ENCODE measurements around the gene ANK2.

ANK2 gene

DNA sequence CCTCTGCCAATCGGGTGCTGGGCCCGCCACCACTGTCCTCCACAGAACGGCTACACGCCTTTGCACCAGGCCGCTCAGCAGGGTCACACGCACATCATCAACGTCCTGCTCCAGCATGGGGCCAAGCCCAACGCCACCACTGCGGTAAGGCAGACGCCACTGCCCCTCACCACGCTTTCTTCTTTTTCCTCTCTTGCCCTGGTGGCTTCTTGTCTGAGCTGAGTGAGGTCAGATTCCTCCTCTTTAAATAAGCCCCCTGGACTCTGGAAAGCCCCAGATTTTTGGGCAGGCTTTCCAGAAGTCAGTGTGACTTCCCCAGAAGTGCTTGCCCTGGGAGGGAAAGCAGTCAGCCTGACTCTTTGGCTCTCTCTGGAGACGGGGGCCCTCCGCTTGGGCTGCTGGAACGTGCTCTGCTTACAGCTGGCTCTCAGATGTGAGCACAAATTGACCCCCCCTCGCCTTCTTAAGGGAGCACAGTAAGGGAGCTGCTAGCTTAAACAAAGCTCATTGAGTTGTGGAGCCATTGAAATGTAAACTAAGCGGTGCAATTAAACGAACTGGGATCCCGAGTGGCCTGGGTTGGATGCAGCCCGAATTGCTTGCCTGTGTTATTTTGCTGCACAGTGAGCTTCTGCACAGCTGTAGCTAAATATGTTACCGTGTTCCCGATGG, 243.1 kb downstream of the ANK2 start:
- Histone ChIP-seq H3K9ac (ENCODE audit: low read length) (no peak overlapping the region), H3K4me3 (ENCODE audit: low read length) (peak overlapping the region; percentile 35), H3K4me1 (ENCODE audit: control insufficient read depth, insufficient read depth, low read length) (peaks cover 23% of the 10 kb centered on the region), H3K36me3 (ENCODE audit: control insufficient read depth, insufficient read depth, low read length) (no peaks in the 10 kb centered on the region), H3K27ac (ENCODE audit: low read depth, low read length) (peak overlapping the region; percentile 83), H3K27me3 (ENCODE audit: control insufficient read depth, insufficient read depth, low read length) (no peaks in the 10 kb centered on the region)

DNA sequence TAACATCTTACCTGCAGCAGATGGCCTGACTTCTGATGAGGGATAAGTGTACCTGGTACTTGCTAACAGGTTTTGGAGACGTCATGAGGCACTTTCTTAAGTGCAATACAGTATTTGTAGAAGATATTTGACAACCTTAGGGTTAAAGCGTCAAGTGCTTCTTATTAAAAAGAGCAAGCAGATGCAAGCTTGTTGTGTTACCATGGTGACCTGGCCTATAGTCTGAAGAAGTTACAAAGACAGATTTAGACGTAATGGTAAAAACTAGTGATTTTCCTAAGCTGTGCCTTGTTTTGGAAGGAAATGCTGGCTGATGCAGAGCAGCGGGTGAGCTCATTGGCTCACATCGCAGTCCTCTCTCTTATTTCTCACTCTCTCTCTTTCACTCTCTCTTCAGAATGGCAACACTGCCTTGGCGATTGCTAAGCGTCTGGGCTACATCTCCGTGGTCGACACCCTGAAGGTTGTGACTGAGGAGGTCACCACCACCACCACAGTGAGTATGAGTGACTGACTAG, 243.6 kb downstream of the ANK2 start:
- no peak overlapping the region for H3K9ac ChIP-seq (ENCODE audit: low read length)
- peak overlapping the region; percentile 83 for H3K27ac ChIP-seq (ENCODE audit: low read depth, low read length)
- H3K4me1 ChIP-seq (ENCODE audit: control insufficient read depth, insufficient read depth, low read length) = peaks cover 23% of the 10 kb centered on the region
- no peaks in the 10 kb centered on the region for H3K36me3 ChIP-seq (ENCODE audit: control insufficient read depth, insufficient read depth, low read length)
- H3K4me3 ChIP-seq (ENCODE audit: low read length) = peak overlapping the region; percentile 31
- H3K27me3 ChIP-seq (ENCODE audit: control insufficient read depth, insufficient read depth, low read length) = no peaks in the 10 kb centered on the region

DNA sequence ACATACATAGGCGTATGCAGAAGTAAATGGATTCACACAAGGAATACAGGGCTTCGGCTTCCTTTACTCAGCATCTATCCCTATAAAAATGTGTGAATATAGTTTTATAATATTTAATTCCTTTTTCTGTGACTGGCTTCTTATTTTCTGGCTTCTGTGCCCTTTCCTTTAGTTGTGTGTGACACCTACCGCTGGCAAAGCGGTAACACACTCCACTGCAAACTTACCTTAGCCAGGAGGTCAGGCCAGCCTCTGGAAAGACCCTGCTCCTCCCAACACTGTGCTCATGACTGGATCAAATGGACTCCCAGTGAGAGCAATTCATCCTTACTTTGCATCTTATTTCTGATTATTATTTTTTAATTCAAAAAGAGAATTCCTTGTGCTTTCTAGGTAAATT, 244.2 kb downstream of the ANK2 start:
- Histone ChIP-seq H3K4me1 (ENCODE audit: control insufficient read depth, insufficient read depth, low read length) (peaks cover 23% of the 10 kb centered on the region), H3K27me3 (ENCODE audit: control insufficient read depth, insufficient read depth, low read length) (no peaks in the 10 kb centered on the region), H3K4me3 (ENCODE audit: low read length) (peak overlapping the region; percentile 31), H3K27ac (ENCODE audit: low read depth, low read length) (peak overlapping the region; percentile 83), H3K9ac (ENCODE audit: low read length) (no peak overlapping the region), H3K36me3 (ENCODE audit: control insufficient read depth, insufficient read depth, low read length) (no peaks in the 10 kb centered on the region)

DNA sequence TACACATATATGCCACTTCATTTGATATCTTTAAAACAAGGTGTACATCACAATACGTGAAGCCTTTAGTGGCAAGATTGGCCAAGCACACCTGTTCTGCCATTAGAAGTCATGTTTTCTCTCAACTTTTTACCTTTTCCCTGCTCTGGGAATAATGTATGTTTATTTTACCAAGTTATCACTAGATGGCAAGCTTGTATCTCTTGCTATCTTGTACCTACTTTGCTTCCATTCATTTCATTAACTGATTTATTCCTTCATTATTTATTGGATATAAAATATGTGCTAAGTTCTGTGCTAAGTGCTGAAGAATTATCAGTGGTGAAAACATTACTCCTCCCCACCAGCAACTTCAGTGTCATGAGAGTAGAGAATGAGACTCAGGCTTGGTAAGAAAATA, 245.5 kb downstream of the ANK2 start:
- H3K4me1 ChIP-seq (ENCODE audit: control insufficient read depth, insufficient read depth, low read length) = peaks cover 20% of the 10 kb centered on the region
- H3K9ac ChIP-seq (ENCODE audit: low read length) = no peak overlapping the region
- no peaks in the 10 kb centered on the region for H3K36me3 ChIP-seq (ENCODE audit: control insufficient read depth, insufficient read depth, low read length)
- no peak overlapping the region for H3K4me3 ChIP-seq (ENCODE audit: low read length)
- no peak overlapping the region for H3K27ac ChIP-seq (ENCODE audit: low read depth, low read length)
- H3K27me3 ChIP-seq (ENCODE audit: control insufficient read depth, insufficient read depth, low read length) = no peaks in the 10 kb centered on the region

DNA sequence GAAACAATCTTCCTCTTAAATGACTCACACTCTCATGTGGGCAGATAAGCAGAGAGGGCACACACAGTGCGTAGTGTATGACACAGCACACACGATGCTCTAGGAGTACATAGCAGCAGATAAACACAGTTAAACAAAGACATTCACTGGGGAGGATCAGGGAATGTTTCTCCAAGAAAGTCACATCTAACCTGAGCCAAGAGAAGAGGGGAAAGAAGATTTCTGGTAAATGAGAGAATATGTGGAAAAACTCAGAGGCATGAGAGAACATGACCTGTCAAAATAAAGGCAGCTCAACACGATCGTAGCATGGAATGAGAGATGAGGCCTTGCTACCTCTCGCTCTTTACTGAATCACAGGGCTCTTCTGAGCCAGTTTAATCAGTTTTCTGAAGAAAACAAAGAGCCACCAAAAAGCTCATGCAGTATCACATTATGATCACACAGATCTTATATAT, 251.0 kb downstream of the ANK2 start:
- H3K36me3 ChIP-seq (ENCODE audit: control insufficient read depth, insufficient read depth, low read length) = no peaks in the 10 kb centered on the region
- no peaks in the 10 kb centered on the region for H3K27me3 ChIP-seq (ENCODE audit: control insufficient read depth, insufficient read depth, low read length)
- no peak overlapping the region for H3K9ac ChIP-seq (ENCODE audit: low read length)
- H3K4me1 ChIP-seq (ENCODE audit: control insufficient read depth, insufficient read depth, low read length) = no peaks in the 10 kb centered on the region
- no peak overlapping the region for H3K4me3 ChIP-seq (ENCODE audit: low read length)
- no peak overlapping the region for H3K27ac ChIP-seq (ENCODE audit: low read depth, low read length)

DNA sequence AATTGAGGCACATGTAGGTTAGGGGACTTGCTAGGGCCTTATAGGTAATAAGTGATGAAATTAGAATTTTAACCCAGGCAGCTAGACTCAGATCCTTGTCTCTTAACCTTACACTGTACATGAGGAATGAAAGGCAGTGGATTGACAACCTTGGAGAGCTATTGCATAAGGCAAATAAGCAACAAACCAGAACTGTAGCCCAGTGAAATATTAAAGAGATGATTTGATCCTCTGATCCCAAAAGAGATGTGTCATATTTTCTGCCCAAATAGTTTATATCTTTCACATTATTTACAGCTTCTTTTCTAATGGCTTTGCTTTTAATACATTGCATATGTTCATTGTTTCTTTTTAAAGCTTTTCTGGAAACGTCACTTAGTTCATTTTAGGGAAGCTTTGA, 252.6 kb downstream of the ANK2 start:
- H3K27ac ChIP-seq (ENCODE audit: low read depth, low read length) = no peak overlapping the region
- no peak overlapping the region for H3K9ac ChIP-seq (ENCODE audit: low read length)
- H3K36me3 ChIP-seq (ENCODE audit: control insufficient read depth, insufficient read depth, low read length) = no peaks in the 10 kb centered on the region
- H3K27me3 ChIP-seq (ENCODE audit: control insufficient read depth, insufficient read depth, low read length) = no peaks in the 10 kb centered on the region
- H3K4me1 ChIP-seq (ENCODE audit: control insufficient read depth, insufficient read depth, low read length) = no peaks in the 10 kb centered on the region
- no peak overlapping the region for H3K4me3 ChIP-seq (ENCODE audit: low read length)

DNA sequence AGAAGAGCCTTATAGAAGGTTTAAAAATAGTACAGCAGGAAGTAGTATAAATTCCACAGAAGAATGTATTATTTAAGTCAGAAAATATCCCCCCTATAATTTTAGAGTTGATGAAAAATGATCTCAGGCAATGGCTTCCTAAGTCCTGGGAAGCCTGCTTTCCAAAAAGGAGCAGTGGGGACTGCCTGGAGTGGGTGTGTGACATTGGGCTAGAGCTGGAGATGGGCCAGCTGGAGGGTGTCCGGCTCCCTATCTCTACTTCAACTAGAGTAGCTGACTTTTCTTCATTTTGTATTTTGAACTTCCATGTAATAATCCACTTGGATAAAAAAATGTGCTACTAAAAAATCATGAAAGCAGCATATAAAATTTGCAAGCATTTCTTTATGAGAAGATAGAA, 253.9 kb downstream of the ANK2 start:
- Histone ChIP-seq H3K27ac (ENCODE audit: low read depth, low read length) (no peak overlapping the region), H3K36me3 (ENCODE audit: control insufficient read depth, insufficient read depth, low read length) (no peaks in the 10 kb centered on the region), H3K4me1 (ENCODE audit: control insufficient read depth, insufficient read depth, low read length) (no peaks in the 10 kb centered on the region), H3K9ac (ENCODE audit: low read length) (no peak overlapping the region), H3K4me3 (ENCODE audit: low read length) (no peak overlapping the region), H3K27me3 (ENCODE audit: control insufficient read depth, insufficient read depth, low read length) (no peaks in the 10 kb centered on the region)

DNA sequence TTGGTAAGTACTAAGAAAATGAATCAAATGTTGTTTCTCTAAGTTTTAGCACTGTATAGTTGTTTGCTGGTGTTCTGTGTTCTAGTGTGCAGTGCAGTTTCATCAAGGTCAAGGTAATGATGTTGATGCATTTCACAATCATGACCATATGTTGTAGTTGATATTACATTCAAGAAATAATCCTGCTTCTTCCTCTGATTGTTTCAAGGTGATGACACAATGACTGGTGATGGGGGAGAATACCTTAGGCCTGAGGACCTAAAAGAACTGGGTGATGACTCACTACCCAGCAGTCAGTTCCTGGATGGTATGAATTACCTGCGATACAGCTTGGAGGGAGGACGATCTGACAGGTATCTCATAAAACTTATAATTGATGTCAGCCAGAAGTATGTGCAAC, 261.6 kb downstream of the ANK2 start:
- no peaks in the 10 kb centered on the region for H3K4me1 ChIP-seq (ENCODE audit: control insufficient read depth, insufficient read depth, low read length)
- H3K36me3 ChIP-seq (ENCODE audit: control insufficient read depth, insufficient read depth, low read length) = no peaks in the 10 kb centered on the region
- H3K4me3 ChIP-seq (ENCODE audit: low read length) = no peak overlapping the region
- no peak overlapping the region for H3K27ac ChIP-seq (ENCODE audit: low read depth, low read length)
- no peaks in the 10 kb centered on the region for H3K27me3 ChIP-seq (ENCODE audit: control insufficient read depth, insufficient read depth, low read length)
- H3K9ac ChIP-seq (ENCODE audit: low read length) = no peak overlapping the region

DNA sequence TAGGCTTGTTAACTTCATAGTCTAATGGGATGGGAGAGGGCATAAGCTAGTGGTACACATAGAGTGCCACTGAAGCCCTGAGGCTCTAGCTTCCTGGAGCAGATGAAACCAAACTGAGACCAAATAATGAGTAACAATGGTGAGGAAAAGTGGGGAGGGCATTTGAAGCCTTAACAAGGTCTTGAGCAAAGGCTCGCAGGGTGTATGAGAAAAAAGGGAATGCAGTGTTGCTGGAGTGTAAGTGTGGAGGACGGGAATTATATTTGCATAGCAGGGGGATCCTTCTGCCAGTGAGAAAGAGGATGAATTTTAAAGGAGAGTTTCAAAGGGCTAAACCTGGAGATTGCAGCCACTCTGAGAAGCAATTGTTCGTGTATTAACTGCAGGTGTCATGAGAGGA, 263.1 kb downstream of the ANK2 start:
- H3K27ac ChIP-seq (ENCODE audit: low read depth, low read length) = no peak overlapping the region
- H3K4me3 ChIP-seq (ENCODE audit: low read length) = no peak overlapping the region
- H3K4me1 ChIP-seq (ENCODE audit: control insufficient read depth, insufficient read depth, low read length) = no peaks in the 10 kb centered on the region
- H3K36me3 ChIP-seq (ENCODE audit: control insufficient read depth, insufficient read depth, low read length) = no peaks in the 10 kb centered on the region
- H3K9ac ChIP-seq (ENCODE audit: low read length) = no peak overlapping the region
- H3K27me3 ChIP-seq (ENCODE audit: control insufficient read depth, insufficient read depth, low read length) = no peaks in the 10 kb centered on the region

DNA sequence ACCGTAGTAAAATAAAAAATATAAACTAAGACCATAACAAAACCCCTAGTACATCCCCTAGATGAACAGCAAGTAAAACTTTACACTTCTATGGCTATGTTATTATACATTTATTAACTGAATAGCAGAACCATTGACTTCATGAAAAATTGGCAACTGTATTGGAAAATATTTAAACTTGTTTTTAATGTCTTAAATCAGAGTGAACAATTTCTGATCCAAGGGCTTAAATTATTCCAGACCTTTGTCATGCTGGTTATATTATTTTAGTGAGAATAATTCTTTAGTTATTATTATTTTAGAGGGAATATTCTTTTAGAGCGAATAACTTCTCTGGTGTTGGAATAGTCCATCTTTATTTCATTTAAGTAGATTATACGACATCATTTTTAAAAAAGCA, 265.0 kb downstream of the ANK2 start:
- Histone ChIP-seq H3K9ac (ENCODE audit: low read length) (no peak overlapping the region), H3K4me1 (ENCODE audit: control insufficient read depth, insufficient read depth, low read length) (no peaks in the 10 kb centered on the region), H3K4me3 (ENCODE audit: low read length) (no peak overlapping the region), H3K36me3 (ENCODE audit: control insufficient read depth, insufficient read depth, low read length) (no peaks in the 10 kb centered on the region), H3K27me3 (ENCODE audit: control insufficient read depth, insufficient read depth, low read length) (no peaks in the 10 kb centered on the region), H3K27ac (ENCODE audit: low read depth, low read length) (no peak overlapping the region)

DNA sequence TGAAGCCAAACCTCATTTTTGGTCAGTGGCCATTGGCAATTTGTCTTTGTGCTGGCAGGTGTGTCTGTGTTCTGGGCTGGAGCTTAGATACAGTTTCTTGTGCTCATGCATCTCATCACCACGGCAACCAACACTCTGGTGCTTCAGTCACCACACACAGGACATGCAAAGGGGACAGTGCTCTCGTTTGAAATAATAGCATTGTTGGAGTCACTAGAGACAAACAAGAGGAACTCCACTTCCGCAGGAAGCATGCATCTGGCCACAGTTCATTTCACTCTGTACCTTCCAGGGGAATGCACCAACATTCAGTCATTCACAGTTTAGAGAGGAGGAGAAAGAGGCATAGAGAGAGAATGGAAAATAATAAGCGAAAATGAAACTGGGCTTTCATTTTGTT, 267.4 kb downstream of the ANK2 start:
- H3K27ac ChIP-seq (ENCODE audit: low read depth, low read length) = no peak overlapping the region
- H3K4me3 ChIP-seq (ENCODE audit: low read length) = no peak overlapping the region
- no peak overlapping the region for H3K9ac ChIP-seq (ENCODE audit: low read length)
- H3K4me1 ChIP-seq (ENCODE audit: control insufficient read depth, insufficient read depth, low read length) = no peaks in the 10 kb centered on the region
- no peaks in the 10 kb centered on the region for H3K27me3 ChIP-seq (ENCODE audit: control insufficient read depth, insufficient read depth, low read length)
- H3K36me3 ChIP-seq (ENCODE audit: control insufficient read depth, insufficient read depth, low read length) = no peaks in the 10 kb centered on the region

DNA sequence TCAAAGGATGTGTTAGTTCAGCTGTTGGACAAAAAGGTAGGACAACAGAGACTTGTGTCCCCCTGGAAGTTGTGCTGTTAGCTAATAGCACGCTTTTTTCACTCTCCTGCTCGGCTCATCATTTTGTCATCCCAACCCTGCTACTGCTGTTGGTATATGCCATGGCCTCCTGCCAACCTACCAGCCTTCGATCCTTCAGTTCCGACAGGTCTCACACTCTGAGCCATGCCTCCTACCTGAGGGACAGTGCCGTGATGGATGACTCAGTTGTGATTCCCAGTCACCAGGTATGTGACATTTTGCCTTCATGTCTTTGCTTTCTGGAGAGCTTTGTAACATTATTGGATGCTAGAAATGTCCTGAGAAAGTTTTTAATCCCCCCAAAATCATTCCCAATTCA, 268.1 kb downstream of the ANK2 start:
- Histone ChIP-seq H3K27me3 (ENCODE audit: control insufficient read depth, insufficient read depth, low read length) (no peaks in the 10 kb centered on the region), H3K27ac (ENCODE audit: low read depth, low read length) (peak overlapping the region; percentile 67), H3K4me1 (ENCODE audit: control insufficient read depth, insufficient read depth, low read length) (no peaks in the 10 kb centered on the region), H3K4me3 (ENCODE audit: low read length) (no peak overlapping the region), H3K36me3 (ENCODE audit: control insufficient read depth, insufficient read depth, low read length) (no peaks in the 10 kb centered on the region), H3K9ac (ENCODE audit: low read length) (no peak overlapping the region)

DNA sequence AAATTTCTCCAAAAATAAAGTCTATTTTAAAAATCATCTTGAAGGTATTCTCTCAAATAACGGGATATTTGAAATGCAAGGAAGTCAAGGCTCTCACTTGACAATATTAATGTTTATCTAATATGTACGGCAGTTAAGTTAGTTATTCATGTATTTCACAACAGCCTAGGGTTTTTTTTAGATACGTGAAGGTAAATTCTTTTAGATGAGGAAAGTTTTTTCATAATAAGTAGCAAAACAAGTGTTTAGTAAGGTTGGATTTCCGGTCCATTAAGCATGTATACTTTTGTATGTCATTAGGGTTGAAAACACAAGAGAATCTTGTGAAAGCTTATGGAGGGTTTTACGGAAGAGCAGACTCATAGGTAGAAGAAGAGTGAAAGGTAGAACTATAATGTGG, 273.3 kb downstream of the ANK2 start:
- no peak overlapping the region for H3K4me3 ChIP-seq (ENCODE audit: low read length)
- H3K36me3 ChIP-seq (ENCODE audit: control insufficient read depth, insufficient read depth, low read length) = no peaks in the 10 kb centered on the region
- no peak overlapping the region for H3K9ac ChIP-seq (ENCODE audit: low read length)
- no peak overlapping the region for H3K27ac ChIP-seq (ENCODE audit: low read depth, low read length)
- no peaks in the 10 kb centered on the region for H3K27me3 ChIP-seq (ENCODE audit: control insufficient read depth, insufficient read depth, low read length)
- no peaks in the 10 kb centered on the region for H3K4me1 ChIP-seq (ENCODE audit: control insufficient read depth, insufficient read depth, low read length)

Data from rectal smooth muscle tissue (tissue), 1 donor.